H9 (cell line): ENCODE measurements around the gene ELAVL4. TPM values are rescaled to one million over a fixed set of nuclear protein-coding genes. Genes with fewer than 3 reads are reported as not detected.

Experiments used
- DNase-seq: peaks from one replicate; pipeline ENCODE4 v3.0.0-alpha.2; 2017
- H2AFZ ChIP-seq: one replicate; pipeline ENCODE4 v1.6.1; 2013; ENCODE audit warnings: mild to moderate bottlenecking, low read length, control low read depth, moderate library complexity
- H2AK5ac ChIP-seq: 2 replicates; pipeline ENCODE4 v1.6.1; 2013; ENCODE audit warnings: low read length, control low read depth, mixed read lengths; ENCODE audit not compliant: insufficient read length
- H2BK120ac ChIP-seq: one replicate; pipeline ENCODE4 v1.6.1; 2013; ENCODE audit warnings: low read depth, mild to moderate bottlenecking, low read length, control low read depth, inconsistent platforms; ENCODE audit not compliant: poor library complexity, severe bottlenecking
- H2BK12ac ChIP-seq: 2 replicates; pipeline ENCODE4 v1.6.1; 2013; ENCODE audit warnings: low read length, control low read depth, mixed read lengths, low read depth; ENCODE audit not compliant: insufficient read length
- H2BK15ac ChIP-seq: 2 replicates; pipeline ENCODE4 v1.6.1; 2013; ENCODE audit warnings: low read depth, low read length, control low read depth
- H2BK20ac ChIP-seq: one replicate; pipeline ENCODE4 v1.6.1; 2013; ENCODE audit warnings: low read depth, mild to moderate bottlenecking, low read length, control low read depth, inconsistent platforms; ENCODE audit not compliant: poor library complexity, severe bottlenecking
- H2BK5ac ChIP-seq: 2 replicates; pipeline ENCODE4 v1.6.1; 2013; ENCODE audit warnings: low read length, control low read depth, mixed read lengths; ENCODE audit not compliant: insufficient read length
- H3K14ac ChIP-seq: 2 replicates; pipeline ENCODE4 v1.6.1; 2013; ENCODE audit warnings: low read length, control low read depth; ENCODE audit not compliant: insufficient read depth
- H3K18ac ChIP-seq: 2 replicates; pipeline ENCODE4 v1.6.1; 2013; ENCODE audit warnings: low read depth, mild to moderate bottlenecking, mixed read lengths, low read length, control low read depth; ENCODE audit not compliant: insufficient read length
- H3K23ac ChIP-seq: 2 replicates; pipeline ENCODE4 v1.6.1; 2013; ENCODE audit warnings: low read length, control low read depth, mixed read lengths, low read depth; ENCODE audit not compliant: insufficient read length
- H3K23me2 ChIP-seq: 2 replicates; pipeline ENCODE4 v1.6.1; 2013; ENCODE audit warnings: low read depth, mild to moderate bottlenecking, mixed read lengths, low read length, control low read depth; ENCODE audit not compliant: insufficient read length, poor library complexity, severe bottlenecking
- H3K27ac ChIP-seq: 2 replicates; pipeline ENCODE4 v1.5.1; 2013; ENCODE audit warnings: low read length, control low read depth, mixed read lengths, low read depth; ENCODE audit not compliant: insufficient read length
- H3K27me3 ChIP-seq: 2 replicates; pipeline ENCODE4 v1.6.1; 2013; ENCODE audit warnings: low read length, control low read depth, inconsistent platforms; ENCODE audit not compliant: insufficient read depth
- H3K4ac ChIP-seq: 2 replicates; pipeline ENCODE4 v1.6.1; 2013; ENCODE audit warnings: low read depth, mild to moderate bottlenecking, control low read depth, inconsistent platforms, low read length, moderate library complexity
- H3K4me1 ChIP-seq: 2 replicates; pipeline ENCODE4 v1.6.1; 2013; ENCODE audit warnings: low read length, control low read depth, inconsistent platforms; ENCODE audit not compliant: insufficient read depth
- H3K4me2 ChIP-seq: 2 replicates; pipeline ENCODE4 v1.6.1; 2013; ENCODE audit warnings: low read length, control low read depth, mixed read lengths; ENCODE audit not compliant: insufficient read length, insufficient read depth
- H3K56ac ChIP-seq: 2 replicates; pipeline ENCODE4 v1.6.1; 2013; ENCODE audit warnings: low read depth, mild to moderate bottlenecking, mixed read lengths, low read length, control low read depth; ENCODE audit not compliant: insufficient read length
- H3K79me1 ChIP-seq: 2 replicates; pipeline ENCODE4 v1.6.1; 2013; ENCODE audit warnings: low read depth, mild to moderate bottlenecking, moderate library complexity, low read length, control low read depth, inconsistent platforms; ENCODE audit not compliant: insufficient read depth, poor library complexity, severe bottlenecking
- H3K79me2 ChIP-seq: 2 replicates; pipeline ENCODE4 v1.6.1; 2013; ENCODE audit warnings: low read length, control low read depth, inconsistent platforms; ENCODE audit not compliant: insufficient read depth
- H3K9ac ChIP-seq: 2 replicates; pipeline ENCODE4 v1.6.1; 2013; ENCODE audit warnings: low read length, control low read depth, mixed read lengths; ENCODE audit not compliant: insufficient read length; ENCODE audit errors: extremely low read depth
- H3K9me3 ChIP-seq: one replicate; pipeline ENCODE4 v1.6.1; 2013; ENCODE audit warnings: low read depth, low read length, inconsistent platforms; ENCODE audit not compliant: control insufficient read depth
- H3T11ph ChIP-seq: one replicate; pipeline ENCODE4 v1.6.1; 2013; ENCODE audit warnings: mild to moderate bottlenecking, low read length, control low read depth, inconsistent platforms
- H4K20me1 ChIP-seq: one replicate; pipeline ENCODE4 v1.6.1; 2013; ENCODE audit not compliant: control insufficient read depth, insufficient read length, insufficient read depth
- H4K5ac ChIP-seq: 2 replicates; pipeline ENCODE4 v1.6.1; 2013; ENCODE audit warnings: low read depth, mild to moderate bottlenecking, mixed read lengths, low read length, control low read depth; ENCODE audit not compliant: insufficient read length
- H4K8ac ChIP-seq: replicated peaks from 2 replicates; pipeline ENCODE4 v1.6.1; 2013; ENCODE audit warnings: low read length, control low read depth, mixed read lengths, low read depth; ENCODE audit not compliant: insufficient read length
- H4K91ac ChIP-seq: 2 replicates; pipeline ENCODE4 v1.6.1; 2013; ENCODE audit warnings: low read depth, mild to moderate bottlenecking, moderate library complexity, mixed read lengths, low read length, control low read depth; ENCODE audit not compliant: insufficient read length
- H3K27ac Mint-ChIP-seq, 3 experiments: 2 replicates in 2 of 3; 3 replicates in 1 of 3; pipeline ENCODE4 v1.8.0; 2020 to 2021; ENCODE audit warnings: mixed read lengths in 3 of 3, mild to moderate bottlenecking in 1 of 3, moderate library complexity in 1 of 3
- H3K27me3 Mint-ChIP-seq: 2 replicates; pipeline ENCODE4 v1.8.0; 2021; ENCODE audit warnings: low read depth, mild to moderate bottlenecking, moderate library complexity, mixed read lengths
- H3K36me3 Mint-ChIP-seq, 3 experiments: 2 replicates in 2 of 3; 3 replicates in 1 of 3; pipeline ENCODE4 v1.8.0; 2020 to 2021; ENCODE audit warnings: low read depth in 3 of 3, mixed read lengths in 3 of 3; ENCODE audit not compliant: insufficient read depth in 1 of 3
- H3K4me1 Mint-ChIP-seq, 2 experiments: 2 replicates each; pipeline ENCODE4 v1.8.0; 2020; ENCODE audit warnings: mixed read lengths in 2 of 2
- H3K4me3 Mint-ChIP-seq, 2 experiments: 2 replicates in 1 of 2; 3 replicates in 1 of 2; pipeline ENCODE4 v1.8.0; 2020 to 2021; ENCODE audit warnings: mild to moderate bottlenecking in 2 of 2, mixed read lengths in 2 of 2, moderate library complexity in 1 of 2
- H3K9me3 Mint-ChIP-seq, 2 experiments: 2 replicates in 1 of 2; 3 replicates in 1 of 2; pipeline ENCODE4 v1.8.0; 2020; ENCODE audit warnings: mild to moderate bottlenecking in 2 of 2, mixed read lengths in 2 of 2, moderate library complexity in 1 of 2
- WGBS: extraction: QIAGEN DNeasy Blood & Tissue Kit; methylation state at CpG from one replicate; pipeline ENCODE4 v1.1.7; 2013; ENCODE audit warnings: missing lambda C conversion rate, low lambda C conversion rate, mixed read lengths; ENCODE audit not compliant: insufficient read length; ENCODE audit errors: extremely low coverage; 5-methylcytosine and 5-hydroxymethylcytosine counted together
- total RNA-seq: library from RNA; stranded (reverse); gene quantifications from 2 replicates; pipeline ENCODE4 v1.2.1, GENCODE V29; 2021
- TF ChIP-seq, protein P1 (sequence below): fragments of 200-600 bp; sonication (generic); conservative IDR thresholded peaks from 3 replicates; pipeline ENCODE4 v1.8.0; 2021; ENCODE audit warnings: antibody characterized with exemption, mild to moderate bottlenecking

The ELAVL4 gene
- total RNA-seq, 1 experiment from 2014 or later, result not detected

DNA sequence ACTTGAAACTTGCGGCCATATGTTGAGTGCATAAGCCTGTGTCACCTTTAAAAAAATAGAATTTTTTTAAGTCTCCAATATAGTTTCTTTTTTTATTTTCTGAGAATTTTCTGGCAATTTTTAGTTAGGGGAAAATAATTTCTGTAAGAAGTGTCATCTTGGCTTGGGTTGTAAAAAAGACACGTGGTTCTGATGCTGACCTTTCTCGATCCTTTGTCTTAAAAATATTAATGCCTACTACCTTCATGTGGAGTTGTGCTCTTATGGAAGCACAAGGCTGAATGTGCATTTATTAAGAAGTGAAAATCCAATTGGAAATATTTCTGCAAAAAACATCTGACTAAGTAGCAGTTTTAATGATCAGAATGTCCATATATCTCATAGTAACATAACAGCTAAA, 3.5 kb downstream of the ELAVL4 start:
- no CpG with 5 or more reads among the region's 3 CpGs for WGBS
- no peak overlapping the region for H3K4me3 Mint-ChIP-seq
- H3K4me1 Mint-ChIP-seq, result peaks cover 0 to 5% of the 10 kb centered on the region in 2 experiments; a peak in 1 of 4 replicates

More for the DNA sequence above, 3.5 kb downstream of the ELAVL4 start:
- H4K5ac ChIP-seq, result no peak overlapping the region
- no peak overlapping the region for H2BK12ac ChIP-seq
- H3K18ac ChIP-seq, result no peak overlapping the region
- H2BK20ac ChIP-seq, result no peak overlapping the region
- TF ChIP-seq, protein P1, sequence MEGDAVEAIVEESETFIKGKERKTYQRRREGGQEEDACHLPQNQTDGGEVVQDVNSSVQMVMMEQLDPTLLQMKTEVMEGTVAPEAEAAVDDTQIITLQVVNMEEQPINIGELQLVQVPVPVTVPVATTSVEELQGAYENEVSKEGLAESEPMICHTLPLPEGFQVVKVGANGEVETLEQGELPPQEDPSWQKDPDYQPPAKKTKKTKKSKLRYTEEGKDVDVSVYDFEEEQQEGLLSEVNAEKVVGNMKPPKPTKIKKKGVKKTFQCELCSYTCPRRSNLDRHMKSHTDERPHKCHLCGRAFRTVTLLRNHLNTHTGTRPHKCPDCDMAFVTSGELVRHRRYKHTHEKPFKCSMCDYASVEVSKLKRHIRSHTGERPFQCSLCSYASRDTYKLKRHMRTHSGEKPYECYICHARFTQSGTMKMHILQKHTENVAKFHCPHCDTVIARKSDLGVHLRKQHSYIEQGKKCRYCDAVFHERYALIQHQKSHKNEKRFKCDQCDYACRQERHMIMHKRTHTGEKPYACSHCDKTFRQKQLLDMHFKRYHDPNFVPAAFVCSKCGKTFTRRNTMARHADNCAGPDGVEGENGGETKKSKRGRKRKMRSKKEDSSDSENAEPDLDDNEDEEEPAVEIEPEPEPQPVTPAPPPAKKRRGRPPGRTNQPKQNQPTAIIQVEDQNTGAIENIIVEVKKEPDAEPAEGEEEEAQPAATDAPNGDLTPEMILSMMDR, result no peak
- H2BK15ac ChIP-seq, result no peak overlapping the region
- peaks cover 3% of the 10 kb centered on the region; the same call in 1 of the 2 replicates for H3K4me1 ChIP-seq
- H2BK5ac ChIP-seq, result no peak overlapping the region
- H2AFZ ChIP-seq, result no peak overlapping the region
- H3K9me3 Mint-ChIP-seq, result peaks cover 0 to 79% of the 10 kb centered on the region in 2 experiments; a peak in 2 of 5 replicates
- no peak overlapping the region for H3K9ac ChIP-seq
- no peak overlapping the region for H2AK5ac ChIP-seq
- H3K27ac Mint-ChIP-seq, result no peak overlapping the region
- H4K8ac ChIP-seq, result no peak overlapping the region
- H2BK120ac ChIP-seq, result no peak overlapping the region
- no peaks in the 10 kb centered on the region for H3K23me2 ChIP-seq
- no peaks in the 10 kb centered on the region for H3K9me3 ChIP-seq
- no peak overlapping the region for H3K14ac ChIP-seq
- no peak overlapping the region for H3K23ac ChIP-seq
- no peaks in the 10 kb centered on the region for H4K20me1 ChIP-seq
- H3K79me1 ChIP-seq, result no peaks in the 10 kb centered on the region
- H3K27me3 ChIP-seq, result no peaks in the 10 kb centered on the region
- no peak overlapping the region for H3K4ac ChIP-seq
- no peak overlapping the region for H4K91ac ChIP-seq
- no peak overlapping the region for H3K27ac ChIP-seq
- H3K36me3 Mint-ChIP-seq, result peaks cover 0 to 23% (median 0%) of the 10 kb centered on the region in 3 experiments; a peak in 2 of 7 replicates
- H3K79me2 ChIP-seq, result no peaks in the 10 kb centered on the region
- no peak overlapping the region for H3K56ac ChIP-seq
- H3T11ph ChIP-seq, result no peak overlapping the region
- H3K4me2 ChIP-seq, result no peak overlapping the region
- H3K27me3 Mint-ChIP-seq, result no peaks in the 10 kb centered on the region; the same call in 1 of the 2 replicates
- no peak for DNase-seq
